T follicular helper cell (primary cell): ENCODE data around the gene SLC17A8.

Experiments
- DNase-seq: peaks from one replicate; pipeline ENCODE4 v3.0.0-alpha.2; 2020; ENCODE audit warnings: low read depth

Gene SLC17A8

DNA sequence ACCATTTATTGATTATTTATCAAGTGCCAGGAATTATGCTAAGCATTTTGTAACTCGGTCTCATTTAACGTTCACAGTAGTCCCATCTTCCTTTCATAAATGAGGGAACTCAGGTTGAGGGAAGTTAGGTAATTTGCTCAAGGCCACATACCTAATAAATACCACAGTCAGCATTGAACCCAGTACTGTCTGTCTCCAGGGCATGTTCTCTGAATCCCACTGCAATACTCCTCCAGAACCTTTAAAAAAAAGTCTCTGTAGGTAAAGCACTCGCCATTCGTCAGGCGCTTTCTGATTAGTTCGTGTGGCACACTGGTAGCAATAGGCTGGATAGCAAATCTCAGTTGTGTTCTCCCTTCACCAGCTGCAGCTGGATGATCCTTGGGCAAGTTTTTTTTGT lies 14.3 kb downstream of the SLC17A8 start:
- DNase-seq = no peak

DNA sequence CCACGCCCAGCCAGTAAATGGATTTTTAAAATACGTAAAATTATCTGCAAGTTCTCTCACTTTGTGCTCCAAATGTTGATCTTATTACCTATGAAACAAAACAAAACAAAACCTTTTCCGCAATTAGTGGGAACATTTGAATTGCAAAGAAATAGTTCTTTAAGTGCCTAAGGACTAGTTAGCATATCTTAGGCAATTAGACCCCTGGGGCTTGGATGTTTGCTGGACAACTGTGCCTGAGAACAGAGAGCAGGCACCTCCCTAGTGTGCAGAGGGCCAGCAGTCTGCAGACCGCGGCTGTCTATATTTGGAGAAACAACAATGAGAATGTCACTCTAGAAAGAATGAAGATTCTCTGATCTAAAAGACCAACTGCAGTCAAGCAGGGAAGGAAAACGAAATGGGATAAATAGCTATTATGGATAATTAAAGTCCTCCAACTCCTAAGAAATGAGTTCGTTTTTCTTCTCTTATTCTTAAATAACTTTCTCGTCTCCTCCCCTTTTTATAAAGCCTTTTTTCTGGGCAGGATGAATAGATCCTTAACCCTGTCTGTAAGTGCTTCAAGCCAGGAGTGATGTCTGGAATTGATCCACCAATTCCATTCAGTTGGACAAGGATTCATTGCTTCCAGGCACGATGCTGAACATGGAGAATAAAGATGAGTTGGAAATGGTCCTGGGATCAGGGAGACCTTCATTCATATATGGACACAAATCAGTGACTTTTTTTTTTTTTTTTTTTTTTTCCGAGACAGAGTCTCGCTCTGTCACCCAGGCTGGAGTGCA lies 16.2 kb downstream of the SLC17A8 start:
- DNase-seq = no peak

DNA sequence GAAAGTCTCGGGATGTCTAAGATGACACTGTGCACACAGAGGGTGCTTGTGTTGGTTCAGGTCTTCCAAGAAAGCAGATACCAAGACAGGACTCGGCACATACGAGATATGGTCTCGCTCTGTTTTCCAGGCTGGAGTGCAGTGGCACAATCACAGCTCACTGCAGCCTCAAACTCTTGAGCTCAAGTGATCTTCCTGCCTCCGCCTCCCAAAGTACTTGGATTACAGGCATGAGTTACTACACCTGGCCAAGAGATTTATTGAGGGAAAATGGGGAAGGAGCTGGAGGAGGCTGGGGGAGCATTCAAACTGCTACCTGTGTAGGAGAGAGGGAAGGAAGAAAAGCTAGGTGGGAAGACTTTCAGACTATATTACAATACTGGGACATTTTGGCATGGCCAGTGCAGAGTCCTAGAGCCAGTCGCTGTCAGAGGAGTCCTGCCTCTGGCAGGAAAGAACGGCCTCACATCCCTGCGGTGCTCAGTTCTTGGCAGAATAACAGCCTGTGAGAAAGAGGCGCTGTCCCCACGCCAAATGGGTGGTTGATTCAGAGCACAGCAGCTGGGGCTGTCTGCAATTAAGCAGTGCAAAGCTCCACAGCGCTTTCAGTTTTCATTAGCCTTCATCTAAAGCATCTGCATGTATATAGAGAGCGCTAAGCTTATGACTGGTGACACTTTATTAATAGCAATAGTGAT lies 18.3 kb downstream of the SLC17A8 start:
- DNase-seq = no peak

DNA sequence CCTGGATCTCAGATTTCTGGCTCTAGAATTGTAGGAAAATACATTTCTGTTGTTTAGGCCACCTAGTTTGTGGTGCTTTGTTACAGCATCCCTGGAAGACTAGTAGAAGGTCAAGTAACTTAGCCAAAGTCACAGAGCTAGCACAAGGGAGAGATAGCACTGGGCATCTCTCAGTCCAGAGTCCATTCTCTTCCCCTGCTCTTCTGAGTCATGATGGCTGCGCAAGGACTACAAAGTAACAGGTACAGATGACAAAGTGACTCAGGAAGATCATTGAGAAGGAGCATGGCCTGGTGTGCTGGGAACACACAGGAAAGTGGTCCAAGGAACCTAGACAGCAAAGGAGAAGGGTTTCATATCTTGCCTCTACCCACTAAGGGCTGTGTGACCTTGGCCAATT lies 19.3 kb downstream of the SLC17A8 start:
- no peak for DNase-seq

DNA sequence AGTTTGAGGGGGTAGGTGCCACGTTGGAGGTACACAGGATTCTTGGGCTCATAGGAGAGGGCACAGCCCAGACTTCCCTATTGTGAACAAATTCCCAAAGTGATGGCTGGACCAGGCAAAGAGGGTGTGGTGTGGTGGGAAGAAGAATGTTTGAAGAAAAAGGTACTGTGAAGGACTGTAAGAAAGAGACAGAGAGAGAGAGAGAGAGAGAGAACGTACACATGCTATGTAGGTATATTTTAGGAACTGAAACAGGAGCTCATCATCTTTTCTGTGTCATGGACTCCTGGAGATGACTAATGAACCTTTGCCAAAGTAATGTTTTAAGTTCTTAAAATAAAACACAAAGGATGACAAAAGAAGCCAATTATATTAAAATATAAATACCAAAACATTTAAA lies 24.5 kb downstream of the SLC17A8 start:
- DNase-seq = no peak

DNA sequence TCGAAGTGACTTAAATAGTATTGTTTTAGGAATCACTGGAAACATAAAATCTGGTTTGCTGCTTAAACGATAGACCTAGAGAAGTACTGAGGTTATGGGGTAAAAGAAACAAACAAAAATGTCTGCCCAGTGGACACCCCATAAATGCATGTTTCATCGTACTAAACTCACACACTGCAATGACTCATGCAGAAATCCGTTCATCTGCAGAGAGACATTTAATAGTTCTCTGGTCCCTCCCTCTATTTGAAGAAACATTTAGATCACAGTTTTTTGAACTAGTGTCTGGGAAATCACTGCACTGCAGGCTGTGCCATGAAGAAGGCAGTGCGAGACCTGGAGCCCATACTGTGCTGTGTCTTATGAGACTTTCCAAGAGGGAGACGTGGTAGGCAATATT lies 25.5 kb downstream of the SLC17A8 start:
- no peak for DNase-seq

DNA sequence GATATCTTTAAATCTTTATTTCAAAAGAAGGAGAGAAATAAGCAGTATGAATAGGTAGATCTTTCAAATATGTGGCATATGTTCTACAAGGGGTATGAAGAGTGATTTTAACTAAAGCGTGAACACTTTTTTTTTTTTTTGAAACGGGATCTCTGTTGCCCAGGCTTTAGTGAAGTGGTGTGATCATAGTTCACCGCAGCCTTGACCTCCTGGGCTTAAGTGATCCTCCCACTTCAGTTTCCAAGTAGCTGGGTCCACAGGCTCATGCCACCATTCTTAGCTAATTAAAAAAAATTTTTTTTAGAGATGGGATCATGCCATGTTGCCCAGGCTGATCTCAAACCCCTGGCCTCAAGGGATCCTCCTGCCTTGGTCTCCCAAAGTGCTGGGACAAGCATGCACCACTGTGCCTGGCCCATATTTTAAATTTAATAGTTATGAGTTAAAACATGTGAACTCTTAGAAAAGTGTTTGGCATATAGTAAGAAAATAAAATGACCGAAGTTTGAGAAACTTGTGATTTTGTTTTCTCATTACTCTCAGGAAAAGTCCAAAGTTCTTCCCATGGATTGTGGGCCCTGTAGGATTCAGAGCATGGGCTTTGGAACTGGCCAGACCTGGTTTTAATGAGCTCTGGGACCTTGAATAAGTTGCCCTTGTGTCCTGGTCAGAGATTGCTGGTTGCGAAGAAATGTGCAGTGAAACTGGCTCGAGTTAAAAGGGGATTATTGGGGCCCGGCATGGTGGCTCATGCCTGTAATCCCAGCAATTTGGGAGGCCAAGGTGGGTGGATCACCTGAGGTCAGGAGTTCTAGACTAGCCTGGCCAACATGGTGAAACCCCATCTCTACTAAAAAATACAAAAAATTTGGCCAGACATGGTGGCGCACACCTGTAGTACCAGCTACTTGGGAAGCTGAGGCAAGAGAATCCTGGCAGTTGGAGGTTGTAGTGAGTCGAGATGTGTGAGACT lies 27.0 kb downstream of the SLC17A8 start:
- no peak for DNase-seq

DNA sequence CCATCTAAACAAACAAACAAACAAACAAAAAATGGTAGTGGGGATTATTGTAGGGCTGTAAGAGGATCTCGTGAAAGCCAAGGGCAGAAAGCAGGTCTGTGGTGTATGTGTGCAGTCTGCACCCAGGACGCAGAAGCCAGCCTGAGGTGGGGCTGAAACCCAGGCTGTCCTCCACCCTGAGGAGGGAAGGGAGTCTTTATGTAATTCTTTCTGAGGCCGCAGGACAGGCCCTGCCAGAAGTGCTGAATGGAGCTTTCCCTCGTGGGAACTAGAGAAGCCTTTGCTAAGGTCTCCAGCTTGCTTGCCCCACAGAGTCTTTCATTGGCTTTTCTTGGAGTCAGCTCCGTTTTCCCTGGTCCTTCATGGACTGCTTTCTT lies 27.7 kb downstream of the SLC17A8 start:
- DNase-seq = no peak

DNA sequence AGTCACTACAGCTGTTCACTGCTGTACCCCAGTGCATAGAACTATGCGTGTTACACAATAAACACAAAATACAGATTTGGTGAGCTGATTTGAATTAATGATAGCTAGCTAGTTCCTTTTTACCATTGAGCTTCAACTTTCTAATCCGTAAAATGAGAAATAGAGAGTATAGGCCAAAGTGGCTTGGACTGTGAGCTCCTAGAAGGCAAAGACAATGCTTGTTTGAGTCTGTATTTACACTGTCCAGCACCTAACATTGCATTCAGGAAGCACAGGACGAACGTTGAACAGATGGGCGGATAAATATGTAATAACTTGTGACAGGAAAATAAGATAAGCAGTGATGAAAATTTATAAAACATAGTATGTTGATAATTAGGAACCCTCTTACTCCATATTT lies 31.5 kb downstream of the SLC17A8 start:
- no peak for DNase-seq

DNA sequence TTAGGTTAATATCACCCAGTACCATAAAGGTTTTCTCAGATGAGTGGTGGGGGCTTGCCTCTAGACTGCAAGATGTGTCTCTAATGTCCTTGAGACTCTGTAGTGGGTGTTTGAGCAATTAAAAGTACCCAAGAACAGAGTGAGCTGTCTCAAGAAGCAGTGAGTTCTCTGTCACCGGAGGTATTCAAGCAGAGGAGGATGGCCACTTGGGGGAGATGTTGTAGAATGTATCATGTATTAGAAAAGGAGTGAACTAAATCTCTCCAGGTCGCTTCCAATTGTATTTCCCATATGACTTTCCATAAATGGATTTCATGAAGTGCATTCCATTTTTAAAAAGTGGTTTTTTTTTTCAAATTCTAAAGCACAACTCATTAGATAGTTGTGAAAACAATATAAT lies 35.0 kb downstream of the SLC17A8 start:
- DNase-seq = no peak

DNA sequence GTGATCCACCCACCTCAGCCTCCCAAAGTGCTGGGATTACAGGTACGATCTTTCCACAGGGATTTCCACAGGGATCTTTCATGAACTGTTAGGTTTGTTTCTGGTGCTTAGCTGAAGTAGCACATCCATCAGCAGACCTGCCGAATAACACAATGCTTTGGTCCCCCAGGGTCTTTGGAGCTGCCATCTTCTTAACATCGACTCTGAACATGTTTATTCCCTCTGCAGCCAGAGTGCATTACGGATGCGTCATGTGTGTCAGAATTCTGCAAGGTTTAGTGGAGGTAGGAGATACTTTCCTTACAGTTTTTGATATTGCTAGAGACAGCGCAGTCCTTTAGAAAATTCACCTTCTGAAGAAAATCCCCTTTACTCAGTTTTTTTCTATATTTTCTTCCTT lies 36.3 kb downstream of the SLC17A8 start:
- DNase-seq = no peak

DNA sequence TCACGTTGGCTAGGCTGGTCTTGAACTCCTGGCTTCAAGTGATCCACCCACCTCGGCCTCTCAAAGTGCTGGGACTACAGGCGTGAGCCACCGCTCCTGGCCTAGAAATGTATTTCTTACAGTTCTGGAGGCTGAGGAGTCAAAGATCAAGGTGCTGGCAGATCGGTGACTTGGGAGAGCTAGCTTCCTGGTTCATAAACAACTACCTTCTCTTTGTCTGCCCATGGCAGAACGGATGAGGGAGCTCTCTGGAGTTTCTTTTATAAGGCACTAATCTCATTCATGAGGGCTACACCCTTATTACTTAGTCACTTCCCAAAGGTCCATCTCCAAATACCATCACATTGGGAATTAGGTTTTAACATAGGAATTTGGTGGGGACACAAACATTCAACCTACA lies 38.9 kb downstream of the SLC17A8 start:
- no peak for DNase-seq

DNA sequence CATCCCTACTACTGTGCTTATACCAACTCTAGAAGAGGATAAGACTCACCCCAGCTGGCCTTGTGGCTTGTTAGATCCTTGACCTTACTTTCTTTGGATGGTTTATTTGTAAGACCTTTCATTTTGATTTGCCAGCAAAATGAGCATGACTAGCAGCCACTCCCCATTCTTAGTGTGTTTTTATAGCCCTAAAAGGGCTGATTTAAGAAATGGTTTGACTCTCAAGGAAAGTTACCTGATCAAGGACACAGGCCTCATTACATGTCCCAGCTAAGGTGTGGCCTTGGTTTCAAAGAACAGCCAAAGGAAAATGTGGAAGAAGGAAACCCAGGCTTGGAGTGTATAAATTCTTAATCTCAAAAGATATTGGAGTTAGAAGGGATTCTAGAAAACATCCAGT lies 41.4 kb downstream of the SLC17A8 start:
- no peak for DNase-seq

DNA sequence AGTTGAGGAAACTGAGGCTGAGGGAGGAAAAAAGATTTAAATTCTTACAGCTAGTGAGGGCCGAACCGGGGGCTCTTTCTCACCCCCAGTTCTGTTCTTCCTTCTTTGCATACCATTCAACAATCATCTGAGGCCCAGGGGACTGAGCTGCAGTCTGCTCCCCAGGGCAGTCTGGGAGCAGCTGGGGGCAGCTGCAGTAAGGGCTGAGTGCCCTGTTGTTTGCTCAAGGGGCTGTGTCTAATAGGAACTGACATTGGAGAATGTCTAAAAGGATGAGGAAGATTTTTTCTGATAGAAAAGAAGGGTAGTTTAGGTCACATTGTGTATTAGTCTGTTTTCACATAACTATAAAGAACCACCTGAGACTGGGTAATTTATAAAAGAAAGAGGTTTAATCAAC lies 42.2 kb downstream of the SLC17A8 start:
- no peak for DNase-seq

DNA sequence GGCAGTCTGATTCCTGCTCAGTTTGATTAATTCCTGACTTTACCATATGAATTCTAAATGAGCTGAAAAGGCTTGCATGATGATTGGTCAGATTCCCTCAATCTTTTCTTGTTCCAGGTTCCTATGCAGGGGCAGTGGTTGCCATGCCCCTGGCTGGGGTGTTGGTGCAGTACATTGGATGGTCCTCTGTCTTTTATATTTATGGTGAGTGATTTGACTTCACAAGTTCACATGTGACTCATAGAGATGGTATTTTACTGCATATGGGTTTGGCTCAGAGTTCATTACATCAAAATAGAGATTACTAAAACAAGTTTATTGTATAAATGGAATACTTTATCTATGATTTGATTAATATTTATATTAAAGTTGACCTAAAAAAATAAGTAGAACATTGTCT lies 44.8 kb downstream of the SLC17A8 start:
- DNase-seq = no peak

DNA sequence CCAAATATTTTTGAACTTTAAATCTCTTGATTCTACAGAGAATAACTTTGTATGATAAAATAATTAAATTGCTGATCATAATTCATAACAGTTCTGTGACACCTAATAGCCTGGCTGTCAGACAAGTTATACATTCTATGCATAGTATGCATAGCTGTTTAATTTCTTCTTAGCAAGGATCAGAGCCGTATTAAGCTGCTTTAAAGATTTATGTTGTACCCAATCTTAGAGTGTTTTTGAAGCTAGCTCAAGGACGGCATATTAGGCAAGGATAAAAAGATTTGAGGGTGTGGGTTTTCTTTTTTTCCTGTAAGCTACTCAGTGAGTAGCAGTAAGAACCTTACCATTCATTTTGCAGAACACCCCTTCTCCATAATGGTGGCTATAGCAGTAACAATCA lies 45.9 kb downstream of the SLC17A8 start:
- no peak for DNase-seq

DNA sequence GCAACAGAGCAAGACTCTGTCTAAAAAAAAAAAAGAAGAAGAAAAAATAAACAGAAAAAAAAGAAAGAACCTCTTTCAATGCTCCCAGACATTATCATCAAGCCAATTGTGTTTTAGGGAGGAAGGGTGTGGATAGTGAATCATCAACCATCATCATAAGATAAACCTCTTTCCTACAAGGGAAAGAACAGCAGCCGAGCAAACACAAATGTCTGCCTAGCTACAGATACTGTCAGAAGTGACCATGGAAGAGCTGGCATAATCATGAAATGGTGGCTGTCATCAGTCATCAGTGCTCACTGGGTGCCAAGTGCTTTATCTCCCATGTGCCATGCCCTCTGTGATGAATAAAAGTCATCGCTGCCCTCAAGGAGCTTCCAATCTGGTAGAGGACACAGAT lies 46.6 kb downstream of the SLC17A8 start:
- DNase-seq = no peak

DNA sequence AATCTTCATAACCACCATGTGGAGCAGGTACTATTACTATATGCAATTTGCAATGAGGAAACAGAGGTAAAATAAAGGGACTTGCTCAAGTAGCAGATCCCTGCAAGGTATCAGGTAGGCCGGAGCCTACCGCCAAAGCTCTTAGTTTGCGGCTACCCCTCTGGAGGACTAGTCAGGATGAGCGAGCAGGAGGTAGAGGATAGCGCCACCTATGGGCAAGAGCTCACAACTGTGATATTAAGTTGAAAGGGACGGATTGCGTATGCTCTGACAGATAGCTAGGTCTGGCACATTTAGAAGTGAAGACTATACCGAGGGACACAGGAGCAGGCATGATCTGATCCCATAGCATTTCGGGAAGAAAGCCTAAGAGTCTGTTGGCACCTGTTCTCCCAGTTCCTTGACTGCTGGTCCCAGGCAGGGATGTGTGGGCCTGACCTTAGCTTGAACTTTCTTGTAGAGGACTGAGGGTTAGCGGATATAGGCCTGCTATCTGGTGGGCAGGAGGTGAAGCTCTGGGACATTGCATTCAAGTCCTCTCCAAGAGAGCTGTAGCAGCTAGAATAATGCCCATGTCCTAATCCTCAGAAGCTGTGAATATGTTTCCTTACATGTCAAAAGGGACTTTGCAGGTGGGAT lies 48.0 kb downstream of the SLC17A8 start:
- peak; percentile 3 for DNase-seq

DNA sequence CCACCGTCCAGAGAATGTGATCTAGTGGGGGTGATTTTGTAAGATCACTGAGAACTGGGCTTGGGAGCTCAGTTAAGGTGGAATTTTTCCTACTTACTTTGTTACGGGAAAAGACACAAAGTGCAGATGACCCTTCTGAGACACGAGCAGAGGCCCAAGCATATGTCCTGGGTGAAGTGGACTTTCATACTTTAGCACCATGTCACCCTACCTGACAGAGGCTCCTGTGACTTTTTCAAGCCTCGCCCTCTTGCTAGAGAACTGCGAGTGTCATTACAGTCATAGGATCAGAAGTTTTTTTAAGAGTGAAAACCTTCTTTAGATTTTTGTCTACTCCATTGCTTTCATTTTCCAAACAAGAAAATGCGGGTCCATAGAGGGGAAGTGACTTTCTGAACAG lies 56.1 kb downstream of the SLC17A8 start:
- DNase-seq = no peak

DNA sequence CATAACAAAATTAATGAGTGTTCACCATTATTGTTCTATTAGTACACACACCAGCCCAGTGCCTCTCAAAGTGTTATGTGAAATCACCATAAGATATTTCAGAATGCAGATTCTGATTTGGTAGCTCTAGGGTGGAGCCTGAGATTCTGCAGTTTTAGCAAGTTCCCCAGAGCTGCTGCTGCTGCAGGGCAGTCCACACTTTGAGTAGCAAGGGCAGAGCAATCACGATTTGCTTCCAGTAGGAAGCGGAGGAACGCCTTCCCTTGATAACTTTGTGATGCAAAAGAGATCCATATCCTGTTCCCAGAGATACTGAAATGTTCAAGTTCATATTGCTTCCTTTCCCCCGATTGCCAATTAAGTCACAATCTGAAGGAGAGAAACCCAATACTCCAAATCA lies 57.9 kb downstream of the SLC17A8 start:
- no peak for DNase-seq

DNA sequence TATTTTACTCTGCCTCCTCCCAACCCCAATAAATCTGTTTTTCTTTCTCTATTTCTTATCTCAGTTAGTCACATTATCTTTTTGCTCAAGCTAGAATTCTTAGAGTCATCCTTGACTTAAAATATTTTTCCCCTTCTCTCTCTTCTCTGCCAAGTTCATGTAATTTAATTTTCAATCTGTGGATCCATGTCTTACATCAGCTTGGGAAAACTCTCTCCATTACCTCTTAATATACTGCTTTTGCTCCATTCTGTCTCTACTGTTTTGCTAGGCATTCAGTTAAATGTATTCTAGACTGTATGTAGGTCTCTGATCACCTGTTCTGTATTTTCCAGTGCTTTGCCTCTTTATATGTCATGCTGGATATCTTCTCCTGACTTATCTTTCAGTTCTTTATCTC lies 65.8 kb downstream of the SLC17A8 start:
- DNase-seq = no peak

DNA sequence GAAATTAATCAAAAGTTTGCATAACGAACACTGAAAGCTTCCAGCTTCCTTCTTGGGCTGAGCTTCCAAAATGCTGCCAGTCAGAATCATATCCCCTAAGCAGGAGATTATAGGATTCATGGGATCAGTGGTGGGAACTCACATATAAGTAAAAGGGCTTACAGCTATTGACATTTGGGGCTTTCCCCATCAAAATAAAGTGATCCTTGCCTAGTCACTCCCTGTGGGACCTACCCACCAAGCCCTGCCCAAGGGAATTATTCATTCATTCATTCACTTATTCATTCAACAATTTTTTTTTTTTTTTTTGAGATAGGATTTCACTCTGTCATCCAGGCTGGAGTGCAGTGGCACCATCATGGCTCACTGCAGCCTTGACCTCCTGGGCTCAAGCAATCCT lies 69.3 kb downstream of the SLC17A8 start:
- no peak for DNase-seq
